Measurements from ENCODE around the gene LPO. TPM values are rescaled to one million over a fixed set of nuclear protein-coding genes. Genes with fewer than 3 reads are reported as not detected.

The LPO gene
- total RNA-seq, 1 donor from 2014 or later: 0.31 TPM

DNA sequence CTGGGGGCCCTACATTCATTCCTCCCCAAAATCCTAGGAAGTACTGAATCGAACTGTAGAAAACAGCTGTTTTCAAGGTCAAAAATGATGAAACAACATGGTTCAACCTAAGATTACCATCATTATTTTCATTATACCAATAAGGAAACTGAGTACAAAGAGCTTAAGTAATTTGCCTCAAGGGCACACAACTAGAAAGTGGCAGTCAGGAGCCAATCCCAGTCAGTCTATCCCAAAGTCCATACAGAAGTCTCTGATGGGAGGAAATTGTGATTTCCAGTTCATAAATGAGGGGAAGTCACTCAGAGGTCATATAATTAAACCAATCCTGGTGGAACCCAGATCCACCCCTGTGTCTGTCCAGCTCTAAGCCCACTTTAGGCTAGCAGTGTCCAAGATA is 8.4 kb downstream of the LPO start:
- H3K4me3 Mint-ChIP-seq (ENCODE audit: unreplicated experiment): no peak overlapping the region
- H3K36me3 Mint-ChIP-seq (ENCODE audit: low read depth, unreplicated experiment): no peaks in the 10 kb centered on the region
- no peaks in the 10 kb centered on the region for H3K9me3 Mint-ChIP-seq (ENCODE audit: unreplicated experiment)
- H3K27ac Mint-ChIP-seq (ENCODE audit: unreplicated experiment): no peak overlapping the region
- TF ChIP-seq, protein P1, sequence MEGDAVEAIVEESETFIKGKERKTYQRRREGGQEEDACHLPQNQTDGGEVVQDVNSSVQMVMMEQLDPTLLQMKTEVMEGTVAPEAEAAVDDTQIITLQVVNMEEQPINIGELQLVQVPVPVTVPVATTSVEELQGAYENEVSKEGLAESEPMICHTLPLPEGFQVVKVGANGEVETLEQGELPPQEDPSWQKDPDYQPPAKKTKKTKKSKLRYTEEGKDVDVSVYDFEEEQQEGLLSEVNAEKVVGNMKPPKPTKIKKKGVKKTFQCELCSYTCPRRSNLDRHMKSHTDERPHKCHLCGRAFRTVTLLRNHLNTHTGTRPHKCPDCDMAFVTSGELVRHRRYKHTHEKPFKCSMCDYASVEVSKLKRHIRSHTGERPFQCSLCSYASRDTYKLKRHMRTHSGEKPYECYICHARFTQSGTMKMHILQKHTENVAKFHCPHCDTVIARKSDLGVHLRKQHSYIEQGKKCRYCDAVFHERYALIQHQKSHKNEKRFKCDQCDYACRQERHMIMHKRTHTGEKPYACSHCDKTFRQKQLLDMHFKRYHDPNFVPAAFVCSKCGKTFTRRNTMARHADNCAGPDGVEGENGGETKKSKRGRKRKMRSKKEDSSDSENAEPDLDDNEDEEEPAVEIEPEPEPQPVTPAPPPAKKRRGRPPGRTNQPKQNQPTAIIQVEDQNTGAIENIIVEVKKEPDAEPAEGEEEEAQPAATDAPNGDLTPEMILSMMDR (IDR thresholded peaks at IDR 0.05; ENCODE audit: unreplicated experiment): no peak
- H3K4me1 Mint-ChIP-seq (ENCODE audit: unreplicated experiment): peaks cover 13% of the 10 kb centered on the region
- H3K27me3 Mint-ChIP-seq (ENCODE audit: unreplicated experiment): peaks cover 20% of the 10 kb centered on the region
- DNase-seq (ENCODE audit: low spot score): no peak

GRCh38 chr17:58247511-58248363 is 9.4 kb downstream of the LPO start:
- peaks cover 21% of the 10 kb centered on the region for H3K27me3 Mint-ChIP-seq (ENCODE audit: unreplicated experiment)
- H3K27ac Mint-ChIP-seq (ENCODE audit: unreplicated experiment): no peak overlapping the region
- TF ChIP-seq, protein P1 (IDR thresholded peaks at IDR 0.05; ENCODE audit: unreplicated experiment): no peak

GRCh38 chr17:58248955-58249269 is 10.5 kb downstream of the LPO start:
- Mint-ChIP-seq H3K36me3 (ENCODE audit: low read depth, unreplicated experiment) (no peaks in the 10 kb centered on the region), H3K4me3 (ENCODE audit: unreplicated experiment) (no peak overlapping the region), H3K27ac (ENCODE audit: unreplicated experiment) (no peak overlapping the region), H3K4me1 (ENCODE audit: unreplicated experiment) (peaks cover 10% of the 10 kb centered on the region), H3K9me3 (ENCODE audit: unreplicated experiment) (no peaks in the 10 kb centered on the region), H3K27me3 (ENCODE audit: unreplicated experiment) (peaks cover 16% of the 10 kb centered on the region)
- TF ChIP-seq, protein P1 (IDR thresholded peaks at IDR 0.05; ENCODE audit: unreplicated experiment): no peak
- DNase-seq (ENCODE audit: low spot score): no peak

More at GRCh38 chr17:58247511-58248363, 9.4 kb downstream of the LPO start:
- Mint-ChIP-seq H3K4me1 (ENCODE audit: unreplicated experiment) (peaks cover 13% of the 10 kb centered on the region), H3K36me3 (ENCODE audit: low read depth, unreplicated experiment) (no peaks in the 10 kb centered on the region), H3K9me3 (ENCODE audit: unreplicated experiment) (no peaks in the 10 kb centered on the region), H3K4me3 (ENCODE audit: unreplicated experiment) (no peak overlapping the region)
- DNase-seq (ENCODE audit: low spot score): no peak

GRCh38 chr17:58249270-58250133 is 11.1 kb downstream of the LPO start:
- no peaks in the 10 kb centered on the region for H3K36me3 Mint-ChIP-seq (ENCODE audit: low read depth, unreplicated experiment)
- no peak overlapping the region for H3K27ac Mint-ChIP-seq (ENCODE audit: unreplicated experiment)
- H3K9me3 Mint-ChIP-seq (ENCODE audit: unreplicated experiment): no peaks in the 10 kb centered on the region
- H3K4me1 Mint-ChIP-seq (ENCODE audit: unreplicated experiment): peaks cover 7% of the 10 kb centered on the region
- DNase-seq (ENCODE audit: low spot score): peak; percentile 82
- TF ChIP-seq, protein P1 (IDR thresholded peaks at IDR 0.05; ENCODE audit: unreplicated experiment): peak; percentile 95
- peak overlapping the region; percentile 67 for H3K4me3 Mint-ChIP-seq (ENCODE audit: unreplicated experiment)
- peaks cover 16% of the 10 kb centered on the region for H3K27me3 Mint-ChIP-seq (ENCODE audit: unreplicated experiment)

All from endothelial cell (in vitro differentiated cells).